GM12874 (cell line): ENCODE results near the gene APOL4.

Experiments
- TF ChIP-seq, protein P1 (sequence below): IDR thresholded peaks from 2 replicates; pipeline ENCODE4 v1.5.1; 2011; ENCODE audit warnings: low read depth, mild to moderate bottlenecking, control low read depth, low read length, moderate library complexity; ENCODE audit not compliant: insufficient read depth

APOL4 gene, protein sequence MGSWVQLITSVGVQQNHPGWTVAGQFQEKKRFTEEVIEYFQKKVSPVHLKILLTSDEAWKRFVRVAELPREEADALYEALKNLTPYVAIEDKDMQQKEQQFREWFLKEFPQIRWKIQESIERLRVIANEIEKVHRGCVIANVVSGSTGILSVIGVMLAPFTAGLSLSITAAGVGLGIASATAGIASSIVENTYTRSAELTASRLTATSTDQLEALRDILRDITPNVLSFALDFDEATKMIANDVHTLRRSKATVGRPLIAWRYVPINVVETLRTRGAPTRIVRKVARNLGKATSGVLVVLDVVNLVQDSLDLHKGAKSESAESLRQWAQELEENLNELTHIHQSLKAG

DNA sequence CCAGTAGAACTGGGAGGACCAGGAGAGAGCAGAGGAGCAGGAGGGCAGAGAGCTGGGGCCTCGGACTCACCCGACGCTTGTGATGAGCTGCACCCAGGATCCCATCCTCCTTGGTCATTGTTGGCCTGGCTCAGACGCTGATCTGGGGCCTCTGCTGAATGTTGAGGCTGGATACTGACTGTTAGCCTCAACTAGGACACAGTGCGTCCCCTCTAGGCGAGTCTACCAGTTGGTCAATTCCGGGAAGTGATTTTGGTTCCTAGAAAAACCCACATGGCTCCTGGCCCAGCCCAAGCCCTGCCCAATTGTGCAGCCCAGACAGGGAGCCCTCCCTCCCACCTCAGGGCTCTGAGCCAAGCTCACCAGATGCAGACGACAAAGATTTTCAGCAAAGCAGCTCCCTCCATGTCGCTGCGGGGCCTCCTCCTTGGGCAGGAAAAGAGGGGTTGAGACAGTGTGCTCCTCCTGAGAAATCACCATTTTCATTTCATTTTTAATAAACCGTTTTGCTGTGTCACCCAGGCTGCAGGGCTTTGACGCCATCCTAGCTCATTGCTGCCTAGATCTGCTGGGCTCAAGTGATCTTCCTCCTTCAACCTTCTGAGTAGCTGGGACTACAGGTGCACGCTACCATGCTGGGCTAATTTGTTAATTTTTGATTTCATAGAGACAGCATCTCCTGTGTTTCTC is at the start of gene APOL4:
APOL4 (minus strand) TSS at position 180 of the 690 bp plus-strand sequence; CDS start at position 105, 75 bp downstream.
- TF ChIP-seq, protein P1, sequence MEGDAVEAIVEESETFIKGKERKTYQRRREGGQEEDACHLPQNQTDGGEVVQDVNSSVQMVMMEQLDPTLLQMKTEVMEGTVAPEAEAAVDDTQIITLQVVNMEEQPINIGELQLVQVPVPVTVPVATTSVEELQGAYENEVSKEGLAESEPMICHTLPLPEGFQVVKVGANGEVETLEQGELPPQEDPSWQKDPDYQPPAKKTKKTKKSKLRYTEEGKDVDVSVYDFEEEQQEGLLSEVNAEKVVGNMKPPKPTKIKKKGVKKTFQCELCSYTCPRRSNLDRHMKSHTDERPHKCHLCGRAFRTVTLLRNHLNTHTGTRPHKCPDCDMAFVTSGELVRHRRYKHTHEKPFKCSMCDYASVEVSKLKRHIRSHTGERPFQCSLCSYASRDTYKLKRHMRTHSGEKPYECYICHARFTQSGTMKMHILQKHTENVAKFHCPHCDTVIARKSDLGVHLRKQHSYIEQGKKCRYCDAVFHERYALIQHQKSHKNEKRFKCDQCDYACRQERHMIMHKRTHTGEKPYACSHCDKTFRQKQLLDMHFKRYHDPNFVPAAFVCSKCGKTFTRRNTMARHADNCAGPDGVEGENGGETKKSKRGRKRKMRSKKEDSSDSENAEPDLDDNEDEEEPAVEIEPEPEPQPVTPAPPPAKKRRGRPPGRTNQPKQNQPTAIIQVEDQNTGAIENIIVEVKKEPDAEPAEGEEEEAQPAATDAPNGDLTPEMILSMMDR = no peak

DNA sequence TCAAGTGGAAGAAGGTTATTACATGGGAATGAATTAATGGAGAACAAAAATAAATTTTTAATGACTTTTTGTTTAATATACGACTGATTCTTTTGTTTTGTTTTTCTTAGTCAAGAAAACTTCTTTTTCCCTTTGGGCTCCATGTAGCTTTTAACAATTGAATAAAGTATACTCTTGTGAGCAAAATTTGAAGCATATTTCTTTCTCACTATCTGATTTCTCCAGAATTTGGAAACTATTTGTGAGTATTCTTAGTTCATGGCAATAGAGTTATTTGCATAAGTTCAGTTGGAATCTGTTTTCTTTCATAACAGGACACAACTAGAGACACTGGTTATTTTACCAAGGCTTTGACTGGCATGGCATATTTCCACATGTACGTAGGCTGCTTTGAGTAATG is 47.6 kb upstream of the APOL4 start:
- TF ChIP-seq, protein P1 = no peak

DNA sequence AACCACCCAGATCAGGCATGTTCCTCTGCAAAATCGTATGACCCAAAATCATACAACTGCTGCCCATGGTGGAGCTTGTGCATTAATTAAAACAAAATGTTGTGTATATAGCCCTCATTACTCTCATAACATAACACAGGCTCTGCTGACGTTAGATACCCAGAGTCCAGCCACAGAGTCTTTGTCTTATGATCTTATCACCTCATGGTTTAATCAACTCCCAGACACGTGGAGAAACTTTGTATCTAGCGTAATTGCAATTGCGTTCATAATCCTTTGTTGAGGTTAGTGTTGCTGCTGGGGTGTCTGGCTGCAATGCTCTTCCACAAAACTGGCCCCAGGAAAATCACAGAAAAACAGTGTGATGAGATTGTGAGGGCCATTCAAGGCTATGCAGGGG is 46.3 kb upstream of the APOL4 start:
- TF ChIP-seq, protein P1 = no peak

DNA sequence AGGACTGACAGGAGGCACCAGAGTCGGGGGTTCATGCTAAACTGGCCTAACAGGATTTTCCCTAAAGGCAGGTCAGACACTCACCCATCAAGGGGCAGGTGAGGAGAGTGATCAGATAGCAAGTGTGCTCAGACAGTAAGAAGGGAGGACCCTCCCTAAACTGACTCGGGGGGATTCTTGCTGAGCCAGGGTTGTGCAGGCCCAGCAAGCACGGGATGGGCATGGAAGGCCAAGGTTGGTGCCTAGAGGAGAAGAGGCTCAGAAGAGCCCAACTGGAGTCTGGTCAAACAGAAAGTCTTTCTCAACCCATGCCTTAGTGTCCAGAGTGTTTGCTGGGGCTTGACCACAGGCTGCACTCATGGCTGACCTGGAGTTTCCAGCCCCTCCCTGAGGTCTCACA is 45.1 kb upstream of the APOL4 start:
- TF ChIP-seq, protein P1 = no peak

DNA sequence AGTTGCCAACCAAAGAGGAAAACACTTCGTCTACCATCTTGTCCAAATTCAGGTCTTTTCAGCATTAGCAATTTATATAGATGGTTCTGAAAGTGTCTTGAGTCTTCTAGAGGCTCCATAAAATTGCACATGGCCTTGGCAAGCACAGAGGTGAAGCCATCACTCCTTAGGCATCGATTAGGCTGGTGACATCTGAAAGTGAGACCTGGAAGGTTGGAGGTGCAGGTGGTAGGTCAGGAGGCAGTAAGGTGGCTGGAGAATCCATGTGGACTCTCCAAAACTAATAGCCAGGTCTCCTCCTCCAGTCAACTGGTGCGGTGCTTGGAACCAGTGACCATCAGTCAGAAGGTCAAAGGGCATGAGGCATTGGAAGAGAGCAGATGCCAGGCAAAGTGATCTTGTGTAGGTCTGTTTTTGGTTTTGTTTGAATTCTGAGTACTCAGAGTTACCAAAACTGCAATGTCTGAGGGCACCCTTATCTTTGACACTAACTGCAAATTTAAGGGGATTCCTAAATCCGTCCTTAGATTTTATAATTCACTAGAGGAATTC is 44.3 kb upstream of the APOL4 start:
- TF ChIP-seq, protein P1 = no peak

DNA sequence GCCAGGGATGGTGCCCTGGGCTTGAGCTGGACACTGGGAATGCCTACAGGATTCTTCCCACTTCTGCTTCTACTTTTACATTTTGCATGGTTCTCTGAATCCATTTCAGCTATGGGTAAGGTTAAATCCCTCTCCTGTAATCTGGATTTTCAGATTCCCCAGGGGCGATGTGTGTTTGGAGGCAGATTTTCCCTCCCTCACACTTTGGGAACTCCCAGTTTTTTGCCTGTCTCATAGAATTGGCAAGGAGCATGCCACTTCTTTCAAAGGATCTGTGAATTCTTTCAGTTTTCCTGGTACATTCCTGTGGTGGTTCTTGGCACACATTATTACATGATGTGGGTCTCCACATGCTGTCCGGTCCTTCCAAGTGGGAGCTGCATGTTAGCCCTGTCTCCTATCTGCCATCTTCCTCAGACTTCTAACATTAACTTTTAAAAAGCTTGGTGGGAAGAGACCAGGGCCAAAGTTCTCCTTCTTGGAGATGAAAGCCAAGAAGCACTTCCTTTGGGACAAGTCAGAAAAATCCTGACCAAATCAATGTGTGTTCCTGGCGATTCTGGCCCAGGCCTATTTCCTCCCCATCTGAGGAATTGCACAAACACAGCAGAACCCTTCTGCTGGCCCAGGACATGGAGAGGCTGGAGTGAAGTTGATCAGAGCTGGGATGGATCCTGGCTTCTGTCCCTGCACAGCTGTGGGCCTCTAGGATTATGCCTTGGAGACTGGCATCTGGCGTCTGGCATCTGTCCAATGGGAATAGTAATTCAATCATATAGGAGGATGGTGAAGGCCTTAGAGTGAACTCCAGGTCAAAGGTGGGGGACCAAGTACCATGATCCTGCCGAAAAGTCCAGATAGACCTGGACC is 43.1 kb upstream of the APOL4 start:
- TF ChIP-seq, protein P1 = no peak

DNA sequence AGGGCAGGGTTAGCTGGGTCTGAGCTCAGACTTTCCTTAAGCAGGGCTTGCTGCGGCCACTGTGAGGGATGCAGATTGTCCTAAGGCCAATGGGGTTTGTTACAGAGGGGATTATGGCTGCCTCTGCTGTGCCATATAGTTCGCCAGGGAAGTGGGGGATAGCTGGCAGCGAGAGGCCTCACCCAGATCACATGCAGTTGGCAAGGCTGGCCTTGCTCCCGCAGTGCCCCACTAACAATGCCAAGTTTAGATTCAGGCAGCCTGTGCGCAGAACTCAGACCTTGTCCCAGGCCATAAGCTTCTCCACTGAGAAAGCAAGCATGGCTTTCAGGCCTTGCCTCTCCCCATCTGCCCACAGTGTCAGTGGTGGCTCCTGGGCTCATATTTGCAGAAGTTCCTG is 42.4 kb upstream of the APOL4 start:
- TF ChIP-seq, protein P1 = no peak
